Esophagus muscularis mucosa (tissue), 3 donors: Measurements from ENCODE around the gene KDM5C.

ENCODE experiments used
- POLR2A ChIP-seq: fragments of 450-650 bp; IDR thresholded peaks from one replicate; pipeline ENCODE4 v1.6.1; 2017; ENCODE audit warnings: antibody characterized with exemption, moderate library complexity, mild to moderate bottlenecking, low read depth
- TF ChIP-seq, protein P1 (sequence below), 3 experiments: fragments of 200-600 bp in 2 of 3; fragments of 450-650 bp in 1 of 3; sonication (generic) in 2 of 3; IDR thresholded peaks; one replicate each; pipeline ENCODE4 v1.5.1; 2017 to 2019; ENCODE audit warnings: antibody characterized with exemption in 3 of 3, mild to moderate bottlenecking in 2 of 3, moderate library complexity in 1 of 3

DNA sequence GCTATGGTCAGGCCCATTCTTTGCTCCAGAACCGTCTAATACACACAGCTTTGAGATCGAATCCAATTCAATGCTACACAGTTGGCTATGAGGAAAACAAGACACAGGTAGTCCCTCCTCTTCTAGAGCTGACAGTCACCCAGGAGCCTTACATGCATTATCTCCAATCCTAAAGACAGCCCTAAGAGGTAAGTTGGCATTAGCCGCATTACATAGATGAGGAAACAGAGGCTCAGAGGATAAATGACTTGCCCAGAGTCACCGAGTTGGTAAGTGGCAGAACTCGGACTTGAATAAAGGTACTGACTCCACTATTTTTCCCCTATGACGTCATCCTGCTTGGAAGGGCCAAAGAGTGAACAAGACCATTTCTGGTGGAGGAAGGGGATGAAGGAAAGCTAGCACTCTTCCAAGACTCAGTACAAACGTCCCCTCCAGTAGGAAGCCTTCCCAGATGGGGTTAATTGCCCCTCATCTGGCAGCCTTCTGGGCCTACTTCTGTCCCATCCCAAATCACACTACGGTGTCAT lies 47.9 kb upstream of the KDM5C start:
- TF ChIP-seq, protein P1, sequence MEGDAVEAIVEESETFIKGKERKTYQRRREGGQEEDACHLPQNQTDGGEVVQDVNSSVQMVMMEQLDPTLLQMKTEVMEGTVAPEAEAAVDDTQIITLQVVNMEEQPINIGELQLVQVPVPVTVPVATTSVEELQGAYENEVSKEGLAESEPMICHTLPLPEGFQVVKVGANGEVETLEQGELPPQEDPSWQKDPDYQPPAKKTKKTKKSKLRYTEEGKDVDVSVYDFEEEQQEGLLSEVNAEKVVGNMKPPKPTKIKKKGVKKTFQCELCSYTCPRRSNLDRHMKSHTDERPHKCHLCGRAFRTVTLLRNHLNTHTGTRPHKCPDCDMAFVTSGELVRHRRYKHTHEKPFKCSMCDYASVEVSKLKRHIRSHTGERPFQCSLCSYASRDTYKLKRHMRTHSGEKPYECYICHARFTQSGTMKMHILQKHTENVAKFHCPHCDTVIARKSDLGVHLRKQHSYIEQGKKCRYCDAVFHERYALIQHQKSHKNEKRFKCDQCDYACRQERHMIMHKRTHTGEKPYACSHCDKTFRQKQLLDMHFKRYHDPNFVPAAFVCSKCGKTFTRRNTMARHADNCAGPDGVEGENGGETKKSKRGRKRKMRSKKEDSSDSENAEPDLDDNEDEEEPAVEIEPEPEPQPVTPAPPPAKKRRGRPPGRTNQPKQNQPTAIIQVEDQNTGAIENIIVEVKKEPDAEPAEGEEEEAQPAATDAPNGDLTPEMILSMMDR (IDR thresholded peaks at IDR 0.05): no peak
- TF ChIP-seq POLR2A: no peak
